Cardiac muscle cell (in vitro differentiated cells and primary cell): Measurements from ENCODE around the gene AAGAB. TPM values are rescaled to one million over a fixed set of nuclear protein-coding genes. Genes with fewer than 3 reads are reported as not detected.
A peak's percentile ranks its signal among the peaks of the same experiment; 100 is the strongest.

Experiments used
- DNase-seq, 2 donors: peaks; one replicate each; pipeline versions ENCODE4 v3.0.0 to v3.0.0-alpha.2; 2010 to 2017; ENCODE audit warnings: low read depth in 1 of 2, low spot score in 1 of 2
- H3K27ac ChIP-seq: fragments of 200-600 bp; sonication (generic); 2 replicates; pipeline ENCODE4 v1.5.1; 2016
- H3K27me3 ChIP-seq: fragments of 200-600 bp; sonication (generic); 2 replicates; pipeline ENCODE4 v1.6.0; 2016; ENCODE audit warnings: control low read depth
- H3K36me3 ChIP-seq: fragments of 200-600 bp; sonication (generic); 2 replicates; pipeline ENCODE4 v1.5.1; 2016; ENCODE audit warnings: control low read depth
- H3K4me1 ChIP-seq: fragments of 200-600 bp; sonication (generic); 2 replicates; pipeline ENCODE4 v1.8.1; 2017; ENCODE audit warnings: low read depth, mild to moderate bottlenecking, mixed run types
- H3K4me3 ChIP-seq: fragments of 200-600 bp; sonication (generic); 2 replicates; pipeline ENCODE4 v1.5.1; 2016; ENCODE audit warnings: mild to moderate bottlenecking
- H3K9me3 ChIP-seq: fragments of 200-600 bp; sonication (generic); 2 replicates; pipeline ENCODE4 v1.5.1; 2017; ENCODE audit warnings: low read depth, mild to moderate bottlenecking, control low read depth
- polyA plus RNA-seq: library from polyadenylated mRNA; unstranded; fragments of >200 nt; fragmentation: Nextera tagmentation; extraction: Ambion mirVana; gene quantifications from 2 replicates; pipeline ENCODE4 v1.2.1, GENCODE V29; 2016
- total RNA-seq: library from RNA; depleted of rRNA; stranded (reverse); fragments of >200 nt; gene quantifications from 2 replicates; pipeline ENCODE4 v1.2.3, GENCODE V29; 2016
- TF ChIP-seq, protein P1 (sequence below): IDR thresholded peaks from 2 replicates; pipeline ENCODE4 v1.5.1; 2012; ENCODE audit warnings: low read depth, mild to moderate bottlenecking, low read length

AAGAB gene
- total and polyA plus RNA-seq, 2 experiments from 2014 or later: 27.8 to 45.3 TPM

DNA sequence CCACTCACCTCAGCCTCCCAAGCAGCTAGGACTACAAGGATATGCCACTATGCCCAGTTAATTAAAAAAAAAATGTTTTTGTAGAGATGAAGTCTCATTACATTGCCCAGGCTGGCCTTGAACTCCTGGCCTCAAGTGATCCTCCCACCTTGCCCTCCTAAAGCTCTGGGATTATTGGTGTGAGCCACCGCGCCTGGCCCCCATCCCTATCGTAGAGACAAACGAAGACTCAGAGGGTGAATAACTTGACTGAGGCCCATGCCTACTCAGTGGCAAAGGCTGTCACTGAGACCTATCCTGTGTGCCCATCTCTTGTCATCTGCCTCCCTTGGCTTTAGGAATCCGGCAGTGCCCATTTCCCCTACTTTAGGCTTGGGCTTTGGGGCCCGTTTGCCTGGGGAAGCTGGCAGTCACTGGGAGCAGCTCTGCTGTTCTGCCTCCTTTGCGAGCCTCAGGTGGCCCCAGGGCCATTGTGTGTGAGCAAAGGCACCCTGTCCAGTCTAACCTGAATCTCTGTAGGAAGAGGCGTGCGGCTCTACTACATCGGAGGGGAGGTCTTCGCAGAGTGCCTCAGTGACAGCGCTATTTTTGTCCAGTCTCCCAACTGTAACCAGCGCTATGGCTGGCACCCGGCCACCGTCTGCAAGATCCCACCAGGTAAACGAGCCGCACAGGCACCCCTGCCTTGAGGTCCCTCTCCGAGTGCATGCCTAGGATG, 70.1 kb downstream of the AAGAB start:
- H3K27ac ChIP-seq: no peak overlapping the region
- TF ChIP-seq, protein P1, sequence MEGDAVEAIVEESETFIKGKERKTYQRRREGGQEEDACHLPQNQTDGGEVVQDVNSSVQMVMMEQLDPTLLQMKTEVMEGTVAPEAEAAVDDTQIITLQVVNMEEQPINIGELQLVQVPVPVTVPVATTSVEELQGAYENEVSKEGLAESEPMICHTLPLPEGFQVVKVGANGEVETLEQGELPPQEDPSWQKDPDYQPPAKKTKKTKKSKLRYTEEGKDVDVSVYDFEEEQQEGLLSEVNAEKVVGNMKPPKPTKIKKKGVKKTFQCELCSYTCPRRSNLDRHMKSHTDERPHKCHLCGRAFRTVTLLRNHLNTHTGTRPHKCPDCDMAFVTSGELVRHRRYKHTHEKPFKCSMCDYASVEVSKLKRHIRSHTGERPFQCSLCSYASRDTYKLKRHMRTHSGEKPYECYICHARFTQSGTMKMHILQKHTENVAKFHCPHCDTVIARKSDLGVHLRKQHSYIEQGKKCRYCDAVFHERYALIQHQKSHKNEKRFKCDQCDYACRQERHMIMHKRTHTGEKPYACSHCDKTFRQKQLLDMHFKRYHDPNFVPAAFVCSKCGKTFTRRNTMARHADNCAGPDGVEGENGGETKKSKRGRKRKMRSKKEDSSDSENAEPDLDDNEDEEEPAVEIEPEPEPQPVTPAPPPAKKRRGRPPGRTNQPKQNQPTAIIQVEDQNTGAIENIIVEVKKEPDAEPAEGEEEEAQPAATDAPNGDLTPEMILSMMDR: no peak
- no peak for DNase-seq
- H3K36me3 ChIP-seq: peaks cover 40% of the 10 kb centered on the region
- H3K4me1 ChIP-seq: peaks cover 2% of the 10 kb centered on the region
- no peaks in the 10 kb centered on the region for H3K9me3 ChIP-seq
- no peak overlapping the region for H3K4me3 ChIP-seq
- no peaks in the 10 kb centered on the region for H3K27me3 ChIP-seq

DNA sequence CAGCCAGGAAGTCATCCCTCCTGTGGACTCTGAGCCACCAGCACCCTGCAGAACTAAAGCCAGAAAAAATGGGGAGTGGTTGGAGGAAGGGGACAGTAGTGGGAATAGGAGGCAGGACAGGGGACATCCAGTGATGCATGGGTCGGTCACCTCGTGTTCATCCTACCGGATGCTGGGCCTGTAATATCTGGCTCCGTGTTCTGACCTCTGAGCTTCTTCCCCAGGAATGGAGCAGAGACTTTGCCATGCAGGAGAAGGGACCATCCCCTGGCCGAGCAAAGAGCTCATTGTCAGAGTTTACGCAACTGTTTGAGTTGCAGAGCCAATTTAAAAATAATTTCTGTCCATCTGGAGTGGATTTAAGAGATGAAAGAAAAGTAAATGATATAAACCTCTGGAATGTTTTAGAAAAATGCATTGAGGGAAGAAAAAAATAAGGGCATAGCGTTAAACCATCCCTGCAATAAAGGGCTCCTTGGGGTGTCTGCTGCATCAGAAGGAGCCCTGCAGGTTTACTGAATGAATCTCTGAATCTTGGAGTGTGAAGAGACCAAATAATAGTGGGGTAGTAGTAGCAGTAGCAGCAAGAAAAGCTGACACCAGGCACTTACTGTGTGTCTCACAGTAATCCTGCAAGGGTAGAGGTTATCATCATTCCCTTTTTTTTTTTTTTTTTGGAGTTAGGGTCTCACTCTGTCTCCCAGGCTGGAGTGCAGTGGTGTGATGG, 70.9 kb downstream of the AAGAB start:
- no peak overlapping the region for H3K27ac ChIP-seq
- no peaks in the 10 kb centered on the region for H3K27me3 ChIP-seq
- TF ChIP-seq, protein P1: no peak
- H3K9me3 ChIP-seq: no peaks in the 10 kb centered on the region
- no peak overlapping the region for H3K4me3 ChIP-seq
- H3K36me3 ChIP-seq: peaks cover 33% of the 10 kb centered on the region
- peaks cover 10% of the 10 kb centered on the region for H3K4me1 ChIP-seq
- no peak for DNase-seq

DNA sequence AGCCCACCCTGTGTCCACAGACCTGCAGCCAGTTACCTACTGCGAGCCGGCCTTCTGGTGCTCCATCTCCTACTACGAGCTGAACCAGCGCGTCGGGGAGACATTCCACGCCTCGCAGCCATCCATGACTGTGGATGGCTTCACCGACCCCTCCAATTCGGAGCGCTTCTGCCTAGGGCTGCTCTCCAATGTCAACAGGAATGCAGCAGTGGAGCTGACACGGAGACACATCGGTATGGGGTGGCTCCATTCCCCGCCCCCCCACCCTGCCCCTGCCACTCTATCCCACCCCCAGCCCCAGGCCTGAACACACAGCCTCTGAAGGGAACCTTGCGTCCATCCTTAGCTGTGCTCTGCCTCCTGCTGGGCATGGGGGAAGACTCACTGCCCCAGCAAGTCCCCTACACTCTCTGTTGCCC, 73.2 kb downstream of the AAGAB start:
- H3K9me3 ChIP-seq: no peaks in the 10 kb centered on the region
- no peak for DNase-seq
- no peaks in the 10 kb centered on the region for H3K27me3 ChIP-seq
- H3K4me3 ChIP-seq: no peak overlapping the region
- H3K27ac ChIP-seq: no peak overlapping the region
- peaks cover 16% of the 10 kb centered on the region for H3K36me3 ChIP-seq
- H3K4me1 ChIP-seq: peaks cover 31% of the 10 kb centered on the region
- TF ChIP-seq, protein P1: no peak

DNA sequence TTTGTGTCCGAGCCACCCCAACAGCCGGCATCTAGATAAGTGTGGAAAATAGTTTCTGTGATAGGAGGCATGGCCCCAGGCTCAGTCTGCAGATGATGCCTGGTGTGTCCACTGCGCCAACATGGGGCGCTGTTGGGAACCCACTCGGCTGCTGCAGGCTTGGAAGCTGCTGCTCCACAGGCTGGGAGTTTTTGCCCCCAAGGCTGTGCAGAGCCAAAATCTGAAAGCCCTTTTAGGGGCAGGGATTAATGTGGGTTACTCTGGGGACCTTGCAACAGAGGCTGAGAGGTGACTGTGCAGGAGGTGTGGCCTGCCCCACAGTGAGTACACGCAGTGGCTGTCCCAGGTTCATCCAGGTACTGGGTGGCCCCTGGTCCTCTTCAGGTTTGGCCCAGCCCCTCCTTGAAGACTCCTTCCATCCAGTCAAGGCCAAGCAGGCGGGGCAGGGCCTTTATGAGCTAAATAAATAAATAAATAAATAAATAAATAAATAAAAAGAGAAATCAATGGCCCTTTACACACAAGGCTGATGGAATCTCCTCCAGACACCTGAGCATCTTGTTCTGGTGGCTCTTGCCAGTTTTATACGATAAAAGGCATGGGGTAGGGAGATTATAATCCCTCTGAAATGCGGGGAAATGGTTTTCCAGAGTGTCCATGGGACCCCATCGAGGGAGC, 73.8 kb downstream of the AAGAB start:
- peaks cover 37% of the 10 kb centered on the region for H3K4me1 ChIP-seq
- TF ChIP-seq, protein P1: peak; percentile 12

DNA sequence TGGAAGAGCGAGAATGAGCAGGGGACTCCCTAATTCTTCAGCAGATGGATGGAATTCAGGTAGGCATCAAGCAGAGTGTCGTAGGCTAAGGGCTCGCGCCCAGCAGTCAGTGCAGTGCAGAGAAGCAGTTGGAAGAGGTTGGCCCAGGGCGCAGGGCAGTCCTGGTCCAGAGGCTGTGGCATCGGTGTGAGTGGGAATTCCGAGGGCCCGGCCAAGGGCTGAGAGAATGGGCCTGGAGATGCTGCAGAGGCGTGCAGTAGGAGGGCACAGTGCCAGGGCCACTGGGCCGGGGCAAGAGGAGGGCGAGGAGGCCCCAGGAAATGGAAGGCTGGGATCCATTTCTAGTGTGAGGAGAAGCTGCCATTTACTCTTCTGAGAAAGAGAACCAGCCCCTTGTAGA, 74.4 kb downstream of the AAGAB start:
- no peak overlapping the region for H3K4me3 ChIP-seq
- H3K27ac ChIP-seq: no peak overlapping the region
- H3K4me1 ChIP-seq: peaks cover 43% of the 10 kb centered on the region
- no peaks in the 10 kb centered on the region for H3K9me3 ChIP-seq
- peaks cover 12% of the 10 kb centered on the region for H3K36me3 ChIP-seq
- no peaks in the 10 kb centered on the region for H3K27me3 ChIP-seq
- TF ChIP-seq, protein P1: no peak
- no peak for DNase-seq

More for the DNA sequence above, 73.8 kb downstream of the AAGAB start:
- H3K27ac ChIP-seq: no peak overlapping the region
- H3K9me3 ChIP-seq: no peaks in the 10 kb centered on the region
- peaks cover 13% of the 10 kb centered on the region for H3K36me3 ChIP-seq
- no peak overlapping the region for H3K4me3 ChIP-seq
- no peaks in the 10 kb centered on the region for H3K27me3 ChIP-seq
- DNase-seq: no peak
